Hepatocyte (in vitro differentiated cells): ENCODE data around the gene LMTK2. TPM values are rescaled to one million over a fixed set of nuclear protein-coding genes. Genes with fewer than 3 reads are reported as not detected.

ENCODE experiments used
- DNase-seq: peaks from one replicate; pipeline ENCODE4 v3.0.0-alpha.2; 2016; ENCODE audit warnings: low spot score
- H2AFZ ChIP-seq: fragments of 200-600 bp; sonication (generic); 2 replicates; pipeline ENCODE4 v1.6.0; 2016; ENCODE audit warnings: antibody characterized with exemption, mild to moderate bottlenecking
- H3K27ac ChIP-seq: fragments of 200-600 bp; sonication (generic); 2 replicates; pipeline ENCODE4 v1.5.1; 2016; ENCODE audit warnings: mild to moderate bottlenecking
- H3K27me3 ChIP-seq: fragments of 200-600 bp; sonication (generic); 2 replicates; pipeline ENCODE4 v1.6.1; 2016
- H3K36me3 ChIP-seq: fragments of 200-600 bp; sonication (generic); replicated peaks from 2 replicates; pipeline ENCODE4 v1.5.1; 2016; ENCODE audit warnings: low read depth; ENCODE audit not compliant: insufficient read depth
- H3K4me1 ChIP-seq: fragments of 200-600 bp; sonication (generic); 2 replicates; pipeline ENCODE4 v1.5.1; 2016; ENCODE audit warnings: mild to moderate bottlenecking, moderate library complexity; ENCODE audit not compliant: insufficient read depth
- H3K4me2 ChIP-seq: fragments of 200-600 bp; sonication (generic); 2 replicates; pipeline ENCODE4 v1.6.0; 2016
- H3K4me3 ChIP-seq: fragments of 200-600 bp; sonication (generic); 2 replicates; pipeline ENCODE4 v1.5.1; 2016; ENCODE audit warnings: mild to moderate bottlenecking
- H3K79me2 ChIP-seq: fragments of 200-600 bp; sonication (generic); 2 replicates; pipeline ENCODE4 v1.6.0; 2017; ENCODE audit warnings: mild to moderate bottlenecking
- H3K9me2 ChIP-seq: fragments of 200-600 bp; sonication (generic); replicated peaks from 2 replicates; pipeline ENCODE4 v1.6.0; 2017; ENCODE audit warnings: mild to moderate bottlenecking; ENCODE audit not compliant: insufficient read depth
- H3K9me3 ChIP-seq: fragments of 200-600 bp; sonication (generic); 2 replicates; pipeline ENCODE4 v1.5.1; 2016; ENCODE audit warnings: low read depth, mild to moderate bottlenecking
- H4K20me1 ChIP-seq: fragments of 200-600 bp; sonication (generic); 2 replicates; pipeline ENCODE4 v1.6.0; 2016; ENCODE audit warnings: mild to moderate bottlenecking; ENCODE audit not compliant: insufficient read depth, poor library complexity, severe bottlenecking
- EZH2 ChIP-seq: fragments of 200-600 bp; sonication (generic); IDR thresholded peaks from 2 replicates; pipeline ENCODE4 v1.6.1; 2016; ENCODE audit warnings: antibody characterized with exemption, mild to moderate bottlenecking, borderline replicate concordance
- EZH2phosphoT487 ChIP-seq: fragments of 200-600 bp; sonication (generic); IDR thresholded peaks from one replicate; pipeline ENCODE4 v1.6.1; 2018; ENCODE audit warnings: antibody characterized with exemption, mild to moderate bottlenecking, low read depth, moderate library complexity; ENCODE audit not compliant: unreplicated experiment, severe bottlenecking
- WGBS: methylation state at CpG from one replicate; pipeline ENCODE4 v1.1.6; 2016; ENCODE audit warnings: low lambda C conversion rate; ENCODE audit errors: missing lambda C conversion rate; 5-methylcytosine and 5-hydroxymethylcytosine counted together
- polyA plus RNA-seq: library from polyadenylated mRNA; unstranded; fragments of >200 nt; fragmentation: Nextera tagmentation; extraction: Ambion mirVana; gene quantifications from 2 replicates; pipeline ENCODE4 v1.2.1, GENCODE V29; 2016
- total RNA-seq: library from RNA; depleted of rRNA; stranded (reverse); fragments of >200 nt; gene quantifications from 2 replicates; pipeline ENCODE4 v1.2.3, GENCODE V29; 2014
- TF ChIP-seq, protein P1 (sequence below): fragments of 200-600 bp; sonication (generic); IDR thresholded peaks from 2 replicates; pipeline ENCODE4 v1.5.1; 2016; ENCODE audit warnings: antibody characterized with exemption, mild to moderate bottlenecking; ENCODE audit not compliant: poor library complexity

LMTK2 gene
- total and polyA plus RNA-seq, 2 experiments from 2014 or later, result 5.0 to 13.1 TPM

DNA sequence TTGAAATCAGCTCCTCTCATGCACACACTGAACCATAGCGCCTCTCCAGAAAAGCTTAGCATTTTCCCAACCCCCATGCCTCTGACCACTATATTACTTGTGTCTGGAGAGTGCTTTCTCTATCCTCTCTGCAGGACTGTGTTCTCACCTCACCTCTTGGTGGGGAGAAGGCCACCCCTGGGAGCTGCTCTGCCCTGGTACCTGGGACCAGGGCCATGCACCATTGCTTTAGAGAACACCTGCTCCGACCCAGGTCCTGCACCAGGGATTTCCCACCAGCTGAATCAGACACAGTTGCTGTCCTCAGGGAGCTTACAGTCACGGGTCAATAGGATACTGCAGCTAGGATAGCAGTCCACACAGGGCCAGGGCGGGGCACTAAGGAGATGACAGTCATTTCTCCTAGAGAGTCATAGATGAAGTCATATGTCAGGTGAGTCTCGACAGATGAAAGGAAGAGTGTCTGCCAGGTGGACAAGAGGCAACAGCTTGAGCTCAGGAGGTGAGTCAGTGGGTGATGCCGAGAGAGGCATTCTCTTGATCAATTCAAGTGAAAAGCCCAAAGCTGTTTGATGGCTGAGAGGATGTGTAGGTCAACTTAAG is 619 bp upstream of the LMTK2 start:
- peaks cover 35% of the 10 kb centered on the region for H3K79me2 ChIP-seq
- TF ChIP-seq EZH2 (no peak), EZH2phosphoT487 (no peak)
- TF ChIP-seq, protein P1, sequence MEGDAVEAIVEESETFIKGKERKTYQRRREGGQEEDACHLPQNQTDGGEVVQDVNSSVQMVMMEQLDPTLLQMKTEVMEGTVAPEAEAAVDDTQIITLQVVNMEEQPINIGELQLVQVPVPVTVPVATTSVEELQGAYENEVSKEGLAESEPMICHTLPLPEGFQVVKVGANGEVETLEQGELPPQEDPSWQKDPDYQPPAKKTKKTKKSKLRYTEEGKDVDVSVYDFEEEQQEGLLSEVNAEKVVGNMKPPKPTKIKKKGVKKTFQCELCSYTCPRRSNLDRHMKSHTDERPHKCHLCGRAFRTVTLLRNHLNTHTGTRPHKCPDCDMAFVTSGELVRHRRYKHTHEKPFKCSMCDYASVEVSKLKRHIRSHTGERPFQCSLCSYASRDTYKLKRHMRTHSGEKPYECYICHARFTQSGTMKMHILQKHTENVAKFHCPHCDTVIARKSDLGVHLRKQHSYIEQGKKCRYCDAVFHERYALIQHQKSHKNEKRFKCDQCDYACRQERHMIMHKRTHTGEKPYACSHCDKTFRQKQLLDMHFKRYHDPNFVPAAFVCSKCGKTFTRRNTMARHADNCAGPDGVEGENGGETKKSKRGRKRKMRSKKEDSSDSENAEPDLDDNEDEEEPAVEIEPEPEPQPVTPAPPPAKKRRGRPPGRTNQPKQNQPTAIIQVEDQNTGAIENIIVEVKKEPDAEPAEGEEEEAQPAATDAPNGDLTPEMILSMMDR, result no peak
- no peak overlapping the region for H3K27ac ChIP-seq
- no peaks in the 10 kb centered on the region for H3K9me3 ChIP-seq
- H3K4me2 ChIP-seq, result no peak overlapping the region
- peaks cover 9% of the 10 kb centered on the region for H4K20me1 ChIP-seq
- H3K4me3 ChIP-seq, result no peak overlapping the region
- no peaks in the 10 kb centered on the region for H3K27me3 ChIP-seq
- no peaks in the 10 kb centered on the region for H3K9me2 ChIP-seq
- H3K36me3 ChIP-seq, result no peaks in the 10 kb centered on the region
- peaks cover 8% of the 10 kb centered on the region for H3K4me1 ChIP-seq
- WGBS, result 82% methylated on average over 6 of the region's 6 CpGs
- peak; percentile 28 for DNase-seq
- no peak overlapping the region for H2AFZ ChIP-seq

DNA sequence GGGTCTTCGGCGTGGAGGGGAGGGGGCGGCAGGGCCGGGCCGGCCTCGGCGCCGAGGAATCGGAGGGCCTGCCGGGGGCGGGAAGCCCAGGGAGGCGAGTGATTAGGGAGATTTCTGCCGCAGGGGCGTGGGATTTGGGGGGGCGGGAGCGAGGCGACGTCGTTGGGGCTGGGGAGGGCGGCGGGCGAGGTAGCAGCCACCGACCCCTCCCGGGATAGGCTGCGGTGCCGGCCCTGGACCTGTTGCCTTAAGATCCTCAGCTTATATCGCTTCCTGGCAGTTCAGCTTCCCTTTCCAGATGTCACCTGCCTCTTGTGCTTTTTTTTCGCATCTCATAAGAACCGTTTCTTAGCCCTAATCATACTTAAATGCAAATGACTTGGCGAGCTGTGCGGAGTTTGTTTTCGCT is 655 bp downstream of the LMTK2 start:
- H3K9me2 ChIP-seq, result no peaks in the 10 kb centered on the region
- peak overlapping the region; percentile 82 for H3K4me2 ChIP-seq
- H3K4me3 ChIP-seq, result peak overlapping the region; percentile 91
- peak overlapping the region; percentile 93 for H3K27ac ChIP-seq
- no peaks in the 10 kb centered on the region for H3K36me3 ChIP-seq
- peaks cover 14% of the 10 kb centered on the region for H4K20me1 ChIP-seq
- no peaks in the 10 kb centered on the region for H3K9me3 ChIP-seq
- TF ChIP-seq EZH2, result no peak
- no peak for TF ChIP-seq EZH2phosphoT487
- TF ChIP-seq, protein P1, result no peak
- H3K4me1 ChIP-seq, result peaks cover 8% of the 10 kb centered on the region
- H3K27me3 ChIP-seq, result no peaks in the 10 kb centered on the region
- H2AFZ ChIP-seq, result peak overlapping the region; percentile 76
- H3K79me2 ChIP-seq, result peaks cover 48% of the 10 kb centered on the region
- under 1% methylated on average over 13 of the region's 32 CpGs for WGBS
- peak; percentile 50 for DNase-seq

DNA sequence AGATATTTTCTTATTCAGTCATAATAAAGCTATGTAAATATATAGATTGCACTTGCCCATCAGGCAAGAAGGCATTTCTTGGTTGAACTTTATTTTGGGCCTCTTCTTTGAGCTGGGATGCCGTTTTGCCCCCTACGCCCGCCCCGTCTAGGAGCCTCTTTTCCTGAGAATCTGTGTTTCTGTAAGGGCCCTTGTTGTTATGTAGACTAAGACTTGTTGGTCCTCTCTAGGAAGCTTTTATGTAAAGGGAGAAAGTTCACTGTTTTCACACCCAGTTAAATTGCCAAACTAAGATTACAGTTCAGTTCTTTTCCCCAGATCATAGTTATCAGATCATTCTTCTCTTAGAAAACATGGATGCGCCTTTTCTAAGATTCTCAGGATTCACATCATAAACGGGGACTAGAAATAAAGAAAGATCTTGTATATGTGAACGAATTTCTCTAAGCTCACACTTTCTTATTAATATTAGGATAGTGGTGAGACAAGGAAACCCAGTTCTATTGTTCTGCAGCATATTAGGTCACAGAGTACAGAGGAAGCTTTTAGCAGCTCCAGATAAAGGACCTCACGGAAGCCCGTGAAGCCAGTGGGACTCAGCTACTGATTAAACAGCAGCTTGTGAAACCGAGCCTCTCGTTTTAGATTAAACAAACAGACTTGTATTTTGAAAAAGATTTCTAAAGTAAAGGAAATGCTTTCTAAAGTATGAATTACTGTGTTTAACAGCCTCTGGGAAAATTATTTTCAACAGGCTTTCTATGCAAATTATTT is 3.8 kb downstream of the LMTK2 start:
- Histone ChIP-seq H3K27me3 (no peaks in the 10 kb centered on the region), H3K27ac (peak overlapping the region; percentile 38), H3K4me1 (peaks cover 8% of the 10 kb centered on the region), H3K4me2 (peak overlapping the region; percentile 60), H3K79me2 (peaks cover 79% of the 10 kb centered on the region), H4K20me1 (peaks cover 14% of the 10 kb centered on the region), H3K9me2 (no peaks in the 10 kb centered on the region), H2AFZ (no peak overlapping the region), H3K4me3 (no peak overlapping the region), H3K36me3 (no peaks in the 10 kb centered on the region), H3K9me3 (no peaks in the 10 kb centered on the region)
- 36% methylated on average over 11 of the region's 11 CpGs for WGBS
- peak; percentile 64 for DNase-seq
- TF ChIP-seq EZH2 (no peak), EZH2phosphoT487 (no peak)
- TF ChIP-seq, protein P1, result no peak
